ENCODE results near the gene UBL3.
A peak's percentile ranks its signal among the peaks of the same experiment; 100 is the strongest.

UBL3 gene, protein sequence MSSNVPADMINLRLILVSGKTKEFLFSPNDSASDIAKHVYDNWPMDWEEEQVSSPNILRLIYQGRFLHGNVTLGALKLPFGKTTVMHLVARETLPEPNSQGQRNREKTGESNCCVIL

DNA sequence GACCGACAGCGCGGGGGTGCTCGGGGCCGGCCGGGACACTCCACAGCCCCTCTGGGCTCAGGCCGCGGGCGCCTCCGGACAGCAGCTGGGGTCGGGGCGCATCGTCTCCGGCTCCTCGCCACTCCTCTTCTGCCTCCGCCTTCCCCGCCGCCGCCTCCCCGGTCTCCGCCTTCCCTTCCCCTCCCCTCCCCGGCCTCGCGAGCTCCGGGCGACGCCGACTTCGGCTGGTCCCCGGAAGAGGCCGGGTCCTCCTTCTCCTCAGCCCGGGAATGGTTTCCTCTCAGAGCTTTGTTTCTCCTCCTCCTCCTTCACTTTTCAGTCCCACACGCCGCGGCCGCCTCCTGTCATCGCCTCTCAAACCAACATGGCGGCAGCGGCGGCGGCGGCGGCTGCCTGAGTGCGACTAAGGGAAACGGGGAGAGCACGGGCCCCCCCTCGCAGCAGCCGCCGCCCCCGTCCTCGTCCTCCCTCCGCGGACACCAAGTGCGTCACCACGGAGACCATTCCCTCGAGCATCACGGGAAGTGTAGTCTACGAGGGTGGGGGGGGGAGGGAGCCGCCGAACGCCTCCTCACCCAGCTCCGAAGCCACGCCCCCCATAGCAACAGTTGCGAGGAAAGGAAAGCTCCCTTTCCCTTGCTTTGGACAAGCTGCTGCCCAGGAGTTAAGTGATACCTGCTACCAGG is at the start of gene UBL3:
Gene UBL3 (minus strand): TSS at position 405 of the 686 bp plus-strand sequence. CDS start 1,079 bp downstream, outside the sequence.
- DNase-seq, result peak; percentile 92

DNA sequence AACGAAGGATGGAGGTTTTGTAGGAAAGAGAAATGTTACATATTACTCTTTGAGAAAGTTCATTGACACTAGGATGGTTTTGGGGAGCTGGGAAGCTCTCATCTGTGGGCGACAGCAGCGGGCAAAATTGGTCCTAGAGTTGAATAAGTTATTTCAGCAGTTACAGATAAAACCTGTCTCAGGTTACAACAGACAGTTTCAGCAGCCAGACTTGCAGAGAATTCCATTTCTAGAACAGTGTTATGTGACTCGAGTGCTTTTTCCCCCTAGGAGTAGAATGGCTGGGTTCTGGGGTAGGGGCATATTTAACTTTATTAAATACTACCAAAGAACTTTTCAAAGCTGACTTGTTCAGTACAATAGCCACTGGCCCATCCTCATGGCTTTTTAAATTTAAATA is 46.7 kb upstream of the UBL3 start:
- DNase-seq, result no peak

DNA sequence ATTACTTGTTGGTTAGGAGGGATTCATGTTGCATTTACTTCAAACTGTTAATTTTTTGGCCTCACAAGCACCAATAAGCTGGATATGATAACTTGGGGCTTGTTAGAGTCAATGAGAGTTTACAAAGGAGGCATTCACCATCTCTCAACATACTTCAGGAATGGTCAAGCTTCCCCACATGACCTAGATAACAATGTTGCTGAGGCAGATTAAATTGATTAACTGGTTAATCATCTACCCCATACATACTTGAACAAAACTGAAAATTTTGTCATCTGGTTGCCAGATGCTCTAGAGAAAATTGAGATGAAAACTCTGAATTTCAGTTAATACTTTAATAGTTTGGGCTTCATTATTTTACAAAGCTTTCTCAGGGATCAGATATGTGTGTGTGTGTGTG is 43.0 kb upstream of the UBL3 start:
- DNase-seq, result no peak

DNA sequence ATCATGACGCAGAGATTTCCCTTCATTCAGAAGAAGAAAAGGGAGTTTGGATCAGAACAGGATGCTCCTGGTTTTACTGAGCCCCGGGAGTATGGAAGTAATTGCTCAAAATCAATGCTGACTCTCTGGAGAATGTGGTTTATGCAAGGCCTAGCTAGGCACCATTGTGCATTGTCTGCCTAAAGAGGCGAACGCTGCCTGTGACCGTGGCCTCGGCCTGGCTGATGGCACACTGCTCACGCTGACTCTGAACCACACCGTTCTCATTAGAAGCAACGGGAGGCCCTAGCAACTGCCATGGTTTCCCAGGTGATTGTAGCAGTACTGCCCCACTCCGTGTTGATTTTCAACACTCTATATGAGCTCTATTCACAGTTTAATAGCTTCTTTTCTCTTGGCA is 41.7 kb upstream of the UBL3 start:
- no peak for DNase-seq

DNA sequence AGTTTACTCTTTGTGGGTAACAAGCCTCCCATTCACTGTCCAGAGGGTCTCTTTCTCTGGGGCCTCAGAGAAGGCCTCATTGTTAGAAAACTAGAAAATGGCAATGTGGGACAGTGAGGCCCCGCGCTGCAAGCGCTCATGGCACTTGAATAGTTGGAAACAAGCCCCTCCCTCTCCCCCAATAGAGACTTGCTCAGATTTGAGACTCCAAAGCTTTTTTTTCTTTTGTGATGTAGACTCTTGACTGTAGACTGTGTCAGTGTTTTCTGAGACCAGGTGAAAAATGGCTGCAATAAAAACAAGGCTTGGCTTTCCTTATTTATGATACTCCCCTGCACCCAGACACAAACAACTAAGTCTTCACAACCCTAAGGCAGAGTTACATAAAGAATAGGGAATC is 38.7 kb upstream of the UBL3 start:
- no peak for DNase-seq

DNA sequence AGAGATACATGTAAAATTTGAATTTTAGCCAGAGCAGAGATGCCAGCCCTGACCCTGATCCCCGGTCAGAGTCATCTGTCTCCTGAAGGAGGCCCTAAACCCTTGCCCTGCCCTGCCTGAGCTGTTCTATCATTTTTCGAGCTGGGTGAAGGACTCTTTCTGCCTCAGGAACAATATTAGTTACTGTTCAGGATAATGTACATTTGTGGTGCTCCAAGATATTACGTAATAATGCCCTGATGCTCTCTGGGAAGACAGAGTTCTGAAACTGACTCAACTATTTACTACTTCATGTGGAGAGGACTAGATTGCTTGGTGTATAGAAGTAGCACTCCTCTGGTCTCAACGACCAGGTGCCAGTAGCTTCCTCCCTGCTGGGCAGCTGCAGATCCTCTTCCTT is 37.9 kb upstream of the UBL3 start:
- DNase-seq, result no peak

DNA sequence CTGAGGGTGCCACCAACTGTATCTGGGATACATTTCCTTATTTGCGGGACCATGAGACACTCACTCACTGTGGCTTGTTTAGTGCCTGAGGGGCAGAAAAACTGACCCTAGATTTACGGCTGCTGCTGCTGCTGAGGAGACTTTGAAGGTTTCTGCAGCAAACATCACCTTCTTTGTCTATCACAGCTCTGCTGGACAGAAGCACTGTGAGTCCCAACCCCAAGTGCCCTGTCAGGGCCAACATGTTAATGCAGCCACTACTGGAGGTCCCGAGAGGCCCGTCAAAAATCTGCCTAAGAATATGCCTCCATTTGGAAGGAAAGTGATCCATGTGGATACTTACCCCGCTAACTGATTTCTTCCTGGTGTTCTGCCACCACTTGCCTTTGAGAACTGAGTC is 37.3 kb upstream of the UBL3 start:
- DNase-seq, result no peak

DNA sequence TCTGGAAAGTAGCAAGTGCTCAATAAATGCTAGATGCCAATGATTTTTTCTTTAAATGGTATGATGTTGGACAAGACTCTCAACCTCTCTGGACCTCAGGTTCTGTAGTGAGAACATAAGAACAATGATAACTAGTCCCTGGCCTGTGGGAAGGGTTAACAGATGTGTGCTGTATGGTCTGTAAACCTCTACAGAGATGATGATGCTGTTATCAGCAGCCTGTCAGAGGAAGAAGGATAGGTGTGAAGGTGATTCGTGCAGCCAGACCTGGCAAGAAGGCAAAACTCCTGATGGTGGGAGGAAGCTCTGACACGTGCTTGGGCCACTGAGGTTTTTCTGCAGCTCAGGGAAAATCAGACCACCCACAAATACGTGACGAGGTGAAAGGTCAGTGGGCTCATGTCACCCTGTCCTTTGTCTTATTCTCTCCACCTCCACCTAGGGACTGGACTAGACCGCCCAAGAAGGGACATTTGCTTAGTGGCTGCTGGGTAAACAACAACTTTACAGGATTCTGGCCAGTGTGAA is 36.7 kb upstream of the UBL3 start:
- DNase-seq, result no peak

DNA sequence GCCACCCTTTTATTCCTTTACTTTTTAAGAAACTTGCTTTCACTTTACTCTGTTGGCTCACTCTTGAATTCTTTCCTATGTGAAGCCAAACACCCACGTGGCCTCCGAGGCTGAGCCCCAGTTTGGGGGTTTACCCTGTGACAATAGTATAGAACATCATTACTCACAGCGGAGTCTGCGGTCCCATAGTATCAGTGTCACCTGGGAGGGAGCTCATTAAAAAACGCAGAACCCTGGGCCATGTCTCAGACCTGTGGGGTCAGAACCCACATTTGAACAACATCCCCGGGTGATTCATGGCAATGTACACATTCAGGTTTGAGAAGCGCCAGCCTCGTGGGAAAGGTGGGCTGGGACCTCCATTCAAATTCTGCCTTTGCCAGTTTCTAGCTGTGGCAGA is 36.0 kb upstream of the UBL3 start:
- no peak for DNase-seq

DNA sequence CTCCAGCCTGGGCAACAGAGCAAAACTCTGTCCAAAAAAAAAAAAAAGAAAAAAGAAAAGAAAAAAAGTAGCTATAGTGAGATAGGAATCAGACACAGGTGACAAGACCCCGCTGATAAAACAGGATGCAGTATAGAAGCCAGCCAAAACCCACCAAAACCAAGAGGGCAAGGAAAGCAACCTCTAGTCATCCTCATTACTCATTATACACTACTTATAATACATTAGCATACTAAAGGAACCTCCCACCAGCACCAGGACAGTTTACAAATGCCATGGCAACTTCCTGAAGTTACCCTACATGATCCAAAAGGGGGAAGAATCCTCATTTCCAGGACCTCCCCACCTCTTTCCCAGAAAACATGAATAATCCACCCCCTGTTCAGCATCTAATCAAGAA is 35.6 kb upstream of the UBL3 start:
- no peak for DNase-seq

DNA sequence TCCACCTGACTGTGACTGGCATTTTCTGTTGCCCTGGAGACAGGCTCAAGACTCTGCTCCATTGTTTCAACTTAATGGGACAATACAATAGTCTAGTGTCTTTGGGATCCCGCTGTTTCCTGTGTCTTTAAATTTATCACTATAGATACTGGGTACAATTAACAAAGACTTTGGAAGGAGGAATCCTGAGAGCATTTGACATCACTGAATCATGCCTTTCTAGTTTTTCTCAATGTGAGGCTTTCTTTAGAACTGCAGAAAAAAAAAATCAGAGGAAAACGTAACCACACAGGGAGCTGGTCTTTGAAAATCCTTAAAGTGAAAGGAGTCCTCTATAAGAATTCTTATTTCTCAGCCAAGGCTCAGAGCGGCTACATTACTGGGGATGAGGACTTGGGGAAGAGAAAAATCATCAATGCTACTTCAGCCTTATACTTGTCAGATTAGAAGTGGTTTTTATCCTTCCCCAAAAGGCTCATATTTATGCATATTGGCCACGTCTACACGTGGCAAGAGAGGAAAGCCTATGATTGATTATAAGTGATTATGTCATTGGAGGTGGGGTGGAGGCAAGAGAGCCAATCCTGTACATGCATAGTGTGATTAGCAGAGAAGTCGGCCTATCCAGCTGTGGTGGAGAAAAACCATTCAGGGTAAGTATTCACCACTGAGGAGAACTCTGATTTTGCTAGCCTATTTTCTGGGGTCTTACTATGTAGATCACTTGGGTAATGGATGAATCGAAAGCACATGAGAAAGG is 34.4 kb upstream of the UBL3 start:
- no peak for DNase-seq

DNA sequence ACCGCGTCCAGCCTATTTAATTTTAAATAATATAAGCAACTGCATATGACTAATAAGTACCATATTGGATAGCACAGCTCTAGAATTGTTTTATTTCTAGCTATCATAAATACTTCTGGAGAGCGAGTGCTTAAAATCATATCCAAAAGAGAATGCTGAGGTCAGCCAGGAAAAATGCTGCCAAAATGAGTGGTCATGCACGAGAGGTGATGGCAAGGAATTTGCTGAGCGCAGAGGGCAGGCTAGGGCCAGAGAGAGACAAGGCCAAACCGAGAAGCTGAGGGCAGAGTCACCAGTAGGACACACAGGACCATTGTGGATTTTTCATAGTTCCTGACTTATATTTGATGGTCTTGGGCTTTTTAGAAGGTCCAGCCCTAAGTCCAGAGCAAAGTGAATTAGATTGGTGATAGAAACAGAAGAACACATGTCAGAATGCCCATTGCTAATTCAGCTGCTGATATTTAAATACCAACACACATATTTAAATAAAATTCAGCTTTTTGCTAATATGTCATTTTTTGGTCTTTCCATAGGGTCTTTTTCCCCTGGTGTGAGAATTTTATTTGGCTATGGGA is 33.6 kb upstream of the UBL3 start:
- no peak for DNase-seq

DNA sequence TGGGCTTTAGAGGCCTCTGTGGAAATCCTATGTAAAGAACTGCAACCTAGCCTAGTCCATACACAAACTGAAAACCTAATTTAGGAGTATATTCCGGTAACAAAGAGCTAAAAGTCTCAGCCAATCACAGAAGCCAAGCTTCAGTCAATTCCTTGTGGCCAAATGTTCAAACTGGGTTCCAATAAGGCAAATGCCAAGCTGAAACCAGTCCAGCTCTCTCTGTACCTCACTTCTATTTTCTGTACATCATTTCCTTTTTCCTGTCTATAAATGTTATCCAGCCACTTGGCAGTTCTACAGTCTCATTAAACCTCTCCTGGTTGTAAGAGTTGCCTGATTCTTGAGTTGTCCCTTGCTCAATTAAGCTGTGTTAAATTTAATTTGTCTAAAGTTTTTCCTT is 31.7 kb upstream of the UBL3 start:
- DNase-seq, result no peak

DNA sequence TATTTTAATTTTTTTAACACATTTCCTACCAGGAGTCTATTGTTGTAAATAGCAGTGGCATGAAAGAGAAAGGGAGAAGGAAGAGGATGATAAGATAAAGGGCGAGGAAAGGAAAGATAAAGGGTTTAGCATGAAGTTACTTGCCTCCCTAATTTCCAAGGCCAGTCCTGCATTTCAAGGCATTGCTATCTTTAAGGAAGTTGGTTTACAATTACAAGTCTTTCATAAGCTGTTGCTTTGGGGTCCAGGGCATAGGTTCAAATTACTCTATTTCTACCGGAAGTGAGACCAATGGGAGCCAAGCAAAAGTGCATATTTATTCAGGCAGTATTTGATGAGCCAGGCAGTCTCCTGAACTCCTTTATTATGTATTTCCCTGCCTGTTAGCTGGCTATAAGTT is 27.7 kb upstream of the UBL3 start:
- DNase-seq, result no peak

DNA sequence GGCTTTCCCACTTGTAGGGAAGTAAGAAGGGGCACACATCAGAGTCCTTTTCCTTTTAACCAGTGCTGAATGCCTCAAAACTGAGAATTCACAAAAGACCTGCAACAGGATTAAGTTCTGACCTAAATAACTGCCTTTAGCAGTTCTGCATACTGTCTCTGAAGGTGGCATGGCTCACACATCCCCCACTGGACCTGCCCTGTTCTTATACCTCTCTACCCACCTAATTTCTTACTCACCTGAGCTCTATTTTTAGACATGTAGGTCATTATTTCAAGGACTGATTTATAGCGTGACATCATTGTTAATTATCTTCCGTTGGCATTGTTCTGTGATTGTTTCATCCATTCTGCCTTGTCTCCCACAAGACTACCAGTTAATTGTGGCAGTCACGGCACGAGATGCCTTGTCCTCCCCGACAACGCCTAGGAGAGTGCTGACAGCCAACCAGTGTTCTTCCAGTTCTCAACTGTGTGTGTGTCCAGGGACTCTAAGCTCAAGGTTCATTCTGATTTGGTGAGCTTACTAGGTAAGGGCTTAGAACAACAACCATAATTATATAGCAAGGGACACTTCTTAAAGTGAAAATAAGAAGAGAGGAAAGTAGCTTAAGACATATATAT is 27.1 kb upstream of the UBL3 start:
- no peak for DNase-seq

DNA sequence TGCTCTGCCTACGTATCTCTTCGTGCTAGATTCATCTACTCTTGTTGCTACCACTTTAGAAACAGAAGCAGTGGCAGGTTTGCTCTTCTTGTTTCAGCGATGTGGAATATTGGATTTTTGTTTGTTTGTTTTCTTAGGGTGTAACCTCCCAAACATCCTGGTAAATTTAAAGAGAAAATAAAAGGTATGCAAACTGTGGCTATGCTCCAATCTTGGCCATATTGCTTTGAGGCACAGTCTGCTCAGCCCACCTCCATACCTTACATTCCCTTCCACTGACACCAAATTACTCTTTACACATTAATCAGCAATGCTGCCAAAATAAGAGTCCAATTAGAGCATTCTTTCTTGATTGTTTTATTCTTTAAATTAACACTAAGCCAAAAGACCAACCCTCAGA is 25.2 kb upstream of the UBL3 start:
- DNase-seq, result no peak

DNA sequence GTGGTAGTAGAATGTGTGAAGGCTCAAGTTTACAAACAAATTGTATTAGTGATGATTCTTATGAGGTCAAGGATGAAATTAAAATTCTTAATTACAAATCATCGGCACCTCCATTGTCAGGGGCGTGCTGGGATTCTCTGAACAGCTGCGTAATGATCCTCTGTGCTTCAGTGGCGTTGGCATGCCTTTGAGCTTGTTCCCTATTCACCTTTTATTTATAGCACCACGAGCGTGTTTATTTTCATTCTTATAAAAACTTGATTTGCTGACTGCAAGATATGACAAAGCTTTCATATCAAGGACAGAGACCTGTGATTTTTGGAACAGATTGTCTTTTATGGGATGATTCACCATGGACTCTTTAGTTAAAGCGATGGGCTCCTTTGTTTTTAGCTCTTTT is 18.2 kb upstream of the UBL3 start:
- no peak for DNase-seq

DNA sequence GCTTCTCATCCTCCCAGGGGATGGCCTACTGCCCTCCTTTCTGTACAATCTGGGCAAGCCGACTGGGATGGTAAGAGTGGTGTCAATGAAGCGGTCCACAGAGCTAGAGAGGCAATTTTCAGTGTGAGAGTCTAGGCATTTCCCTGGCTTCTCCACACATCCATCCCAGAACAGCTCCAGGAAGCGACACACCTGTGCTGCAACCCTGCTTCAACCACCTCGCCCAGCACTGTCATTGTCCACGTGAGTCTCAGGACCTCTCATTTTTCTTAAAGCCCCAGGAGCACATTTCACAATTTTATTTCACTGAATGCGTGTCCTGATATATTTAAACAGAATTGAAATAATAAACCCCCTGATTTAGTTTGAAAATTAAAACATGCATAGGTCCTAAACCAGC is 15.5 kb upstream of the UBL3 start:
- no peak for DNase-seq

DNA sequence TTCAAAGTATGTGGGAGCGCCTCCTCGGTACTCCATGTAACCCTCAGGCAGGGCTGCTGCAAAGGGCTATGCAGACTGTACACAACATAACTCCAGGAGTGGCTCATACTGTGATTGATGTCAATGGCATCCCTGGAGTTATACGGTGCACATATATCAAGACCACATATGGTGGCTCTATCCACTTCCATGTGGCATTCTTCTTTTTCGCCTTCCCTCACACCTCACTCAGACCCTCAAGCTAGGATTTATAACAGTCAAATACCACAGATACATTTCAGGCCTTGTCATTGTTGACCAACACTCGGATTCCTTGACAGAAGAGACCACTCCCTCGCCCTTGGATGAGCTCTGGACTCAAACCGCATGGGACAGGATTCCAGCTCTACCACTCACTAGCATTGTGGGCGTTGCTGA is 11.3 kb upstream of the UBL3 start:
- no peak for DNase-seq

DNA sequence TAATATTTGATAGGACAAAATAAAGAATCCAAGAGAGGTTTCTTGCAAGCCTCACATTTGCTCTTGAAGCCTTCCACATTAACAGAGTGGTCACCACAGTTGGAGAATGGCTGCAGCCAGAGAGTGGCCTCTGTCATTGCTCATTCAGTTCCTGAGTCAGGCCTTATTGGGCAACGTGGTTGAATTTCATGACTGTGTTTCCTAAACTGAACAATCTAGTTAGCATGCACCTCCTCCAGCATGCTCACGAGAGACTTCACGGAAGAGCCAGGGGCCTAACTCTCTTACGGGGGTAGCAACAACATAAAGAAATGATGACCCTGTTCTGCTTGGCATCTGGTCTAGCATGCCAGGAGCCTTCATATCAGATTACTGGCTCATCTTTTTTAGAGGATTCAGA is 9.6 kb upstream of the UBL3 start:
- no peak for DNase-seq

DNA sequence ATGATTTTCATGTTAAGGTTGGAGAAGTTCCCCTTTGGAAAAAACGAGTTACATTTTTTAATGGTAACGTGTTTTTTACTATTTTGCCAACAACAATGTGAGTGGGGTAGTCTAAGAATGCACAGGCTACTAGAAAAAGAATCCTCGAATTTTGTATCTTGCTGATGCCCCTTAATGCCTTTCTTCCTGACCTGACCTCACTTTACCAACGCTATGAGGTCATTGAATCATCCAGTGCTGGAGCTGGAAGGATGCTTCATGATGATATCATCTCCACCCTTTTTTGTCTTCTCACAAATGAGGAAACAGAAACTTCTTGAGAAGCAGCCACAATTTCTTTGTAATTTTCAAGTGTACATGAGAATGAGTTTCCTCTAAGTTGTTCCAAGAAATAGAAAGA is 8.2 kb upstream of the UBL3 start:
- DNase-seq, result no peak

DNA sequence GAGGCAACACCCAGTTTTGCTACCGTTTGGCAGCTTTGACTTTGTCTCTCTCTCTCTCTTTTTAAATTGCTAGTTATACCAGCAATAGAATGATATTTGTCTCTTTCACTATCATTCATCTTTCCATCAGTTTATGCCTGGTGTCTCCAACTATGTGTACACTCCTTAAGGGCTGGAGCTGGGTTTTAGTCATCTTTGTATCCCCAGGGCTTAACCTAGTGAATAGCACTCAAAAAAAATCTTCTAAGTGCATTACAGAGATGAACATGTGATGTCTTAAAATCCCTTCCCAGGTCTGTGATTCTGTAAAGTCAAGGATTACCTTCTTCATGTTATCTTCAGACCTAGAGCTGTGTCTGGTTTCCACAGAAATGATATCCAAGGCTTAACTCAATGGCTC is 7.8 kb upstream of the UBL3 start:
- no peak for DNase-seq

DNA sequence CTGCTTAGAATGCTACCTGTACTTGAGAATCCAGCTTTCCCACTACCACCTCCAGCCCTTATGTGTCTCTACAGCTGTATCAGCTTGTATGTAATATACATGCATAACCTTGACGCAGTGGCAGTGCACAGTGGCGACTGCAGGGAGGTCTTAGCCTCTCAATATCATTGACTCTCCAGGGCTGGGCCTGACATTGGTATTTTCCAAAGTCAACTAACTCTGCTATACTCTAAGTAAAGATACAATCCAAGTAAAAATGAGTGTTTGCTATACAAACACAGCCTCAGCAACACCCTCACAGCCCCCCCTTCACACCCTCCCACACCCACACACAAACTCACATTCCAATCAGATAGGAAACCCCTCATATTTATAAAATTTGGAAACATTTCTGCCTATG is 6.7 kb upstream of the UBL3 start:
- no peak for DNase-seq

DNA sequence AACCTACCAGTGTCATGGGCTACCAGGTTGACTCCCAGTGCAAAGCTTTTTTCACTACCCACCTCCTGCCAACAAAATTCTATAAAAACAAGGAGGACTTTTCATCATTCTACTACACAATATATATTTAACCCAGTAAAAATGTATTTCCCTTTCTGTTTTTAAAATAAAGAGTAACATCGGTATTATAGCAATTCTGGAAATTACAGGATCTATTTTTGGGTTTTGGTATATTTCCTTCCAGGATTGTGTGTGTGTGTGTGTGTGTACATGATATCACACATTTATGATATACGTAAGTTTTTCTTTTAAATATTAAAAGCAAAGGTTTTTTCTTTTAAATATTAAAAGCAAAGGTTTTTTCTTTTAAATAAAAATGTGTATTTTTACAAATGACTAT is 6.0 kb upstream of the UBL3 start:
- no peak for DNase-seq
